SK-N-MC (cell line): ENCODE data around the gene MYO1G.

ENCODE experiments used
- EZH2 ChIP-seq: fragments of 200-600 bp; sonication (generic); IDR thresholded peaks from one replicate; pipeline ENCODE4 v1.6.1; 2017; ENCODE audit warnings: antibody characterized with exemption
- FOXP2 ChIP-seq: optimal IDR thresholded peaks from 2 replicates; pipeline ENCODE3; 2011; ENCODE audit warnings: mild to moderate bottlenecking, moderate library complexity; ENCODE audit not compliant: insufficient read depth; ENCODE audit errors: extremely low read length, control extremely low read depth
- POLR2AphosphoS5 ChIP-seq: IDR thresholded peaks from 2 replicates; pipeline ENCODE4 v1.6.1; 2012; ENCODE audit warnings: mild to moderate bottlenecking, low read depth, low read length, borderline replicate concordance

DNA sequence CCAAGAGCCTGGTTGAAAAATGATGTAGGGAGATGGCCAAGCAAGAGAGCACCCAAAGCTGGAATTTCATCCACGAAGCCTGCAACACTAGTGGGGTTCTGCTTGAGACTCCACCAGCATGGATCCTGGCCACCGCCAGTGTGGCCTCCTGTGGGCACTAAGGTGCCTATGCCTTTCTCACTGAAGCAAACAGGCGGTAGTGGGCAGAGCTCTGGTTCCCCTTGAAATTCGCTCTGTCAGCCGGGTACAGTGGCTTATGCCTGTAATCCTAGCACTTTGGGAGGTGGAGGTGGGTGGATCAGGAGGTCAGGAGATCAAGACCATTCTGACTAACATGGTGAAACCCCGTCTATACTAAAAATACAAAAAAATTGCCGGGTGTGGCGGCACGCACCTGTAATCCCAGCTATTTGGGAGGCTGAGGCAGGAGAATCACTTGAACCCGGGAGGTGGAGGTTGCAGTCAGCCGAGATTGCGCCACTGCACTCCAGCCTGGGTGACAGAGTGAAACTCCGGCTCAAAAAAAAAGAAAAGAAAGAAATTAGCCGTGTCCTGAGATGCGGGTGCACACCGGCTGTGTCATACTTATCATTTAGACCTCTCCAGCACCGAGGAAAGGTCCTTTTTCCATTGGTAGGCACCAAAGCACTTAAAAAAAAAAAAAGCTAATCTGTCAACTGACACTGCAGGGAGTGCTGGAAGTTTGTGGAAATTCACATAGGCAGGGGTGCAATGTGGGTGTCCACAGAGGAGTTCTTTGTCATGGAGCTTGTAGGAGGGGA, 49.5 kb upstream of the MYO1G start:
- no peak for TF ChIP-seq EZH2
- TF ChIP-seq POLR2AphosphoS5 = no peak
- no peak for TF ChIP-seq FOXP2
